Hepatocyte (in vitro differentiated cells): Measurements from ENCODE around the gene ANKRD13A.

ENCODE experiments used
- EZH2phosphoT487 ChIP-seq: fragments of 200-600 bp; sonication (generic); IDR thresholded peaks from one replicate; pipeline ENCODE4 v1.6.1; 2018; ENCODE audit warnings: antibody characterized with exemption, mild to moderate bottlenecking, low read depth, moderate library complexity; ENCODE audit not compliant: unreplicated experiment, severe bottlenecking
- TF ChIP-seq, protein P1 (sequence below): fragments of 200-600 bp; sonication (generic); IDR thresholded peaks from 2 replicates; pipeline ENCODE4 v1.5.1; 2016; ENCODE audit warnings: antibody characterized with exemption, mild to moderate bottlenecking; ENCODE audit not compliant: poor library complexity

- TF ChIP-seq, protein P1, sequence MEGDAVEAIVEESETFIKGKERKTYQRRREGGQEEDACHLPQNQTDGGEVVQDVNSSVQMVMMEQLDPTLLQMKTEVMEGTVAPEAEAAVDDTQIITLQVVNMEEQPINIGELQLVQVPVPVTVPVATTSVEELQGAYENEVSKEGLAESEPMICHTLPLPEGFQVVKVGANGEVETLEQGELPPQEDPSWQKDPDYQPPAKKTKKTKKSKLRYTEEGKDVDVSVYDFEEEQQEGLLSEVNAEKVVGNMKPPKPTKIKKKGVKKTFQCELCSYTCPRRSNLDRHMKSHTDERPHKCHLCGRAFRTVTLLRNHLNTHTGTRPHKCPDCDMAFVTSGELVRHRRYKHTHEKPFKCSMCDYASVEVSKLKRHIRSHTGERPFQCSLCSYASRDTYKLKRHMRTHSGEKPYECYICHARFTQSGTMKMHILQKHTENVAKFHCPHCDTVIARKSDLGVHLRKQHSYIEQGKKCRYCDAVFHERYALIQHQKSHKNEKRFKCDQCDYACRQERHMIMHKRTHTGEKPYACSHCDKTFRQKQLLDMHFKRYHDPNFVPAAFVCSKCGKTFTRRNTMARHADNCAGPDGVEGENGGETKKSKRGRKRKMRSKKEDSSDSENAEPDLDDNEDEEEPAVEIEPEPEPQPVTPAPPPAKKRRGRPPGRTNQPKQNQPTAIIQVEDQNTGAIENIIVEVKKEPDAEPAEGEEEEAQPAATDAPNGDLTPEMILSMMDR: no peak
- no peak for TF ChIP-seq EZH2phosphoT487
Observed at GRCh38 chr12:109982210-109982609, 17.0 kb upstream of the ANKRD13A start.
